ENCODE results near the gene ODF2.
"Not testable (repeated sequence)": the region's sequence is repeated elsewhere in the genome, so short reads cannot be mapped to it uniquely, and the experiment has no call there.

Gene ODF2

DNA sequence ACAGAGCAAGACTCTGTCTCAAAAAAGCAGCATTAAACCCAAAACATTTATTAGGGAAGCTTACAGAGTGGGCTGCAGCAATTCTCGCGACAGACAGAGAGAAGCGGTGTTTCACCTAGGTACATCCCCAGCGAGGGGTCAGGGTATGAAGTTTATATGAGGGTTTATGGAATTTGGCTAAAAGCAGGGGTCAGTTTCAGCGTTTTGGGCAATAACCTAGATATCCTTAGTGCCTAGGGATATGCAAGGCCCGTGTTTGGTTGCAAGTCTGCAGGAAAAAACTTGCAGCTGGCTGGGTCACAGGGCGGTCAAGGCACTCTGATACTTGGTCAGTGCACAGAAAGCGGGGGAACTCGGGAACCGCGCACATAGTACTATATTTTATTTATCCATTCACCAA lies 48.1 kb downstream of the ODF2 start:
- H3K4me3 Mint-ChIP-seq: peak overlapping the region; percentile 100
- H3K9me3 Mint-ChIP-seq: no peaks in the 10 kb centered on the region
- DNase-seq: no peak
- H3K4me1 Mint-ChIP-seq: peaks cover 28% of the 10 kb centered on the region
- peaks cover 30% of the 10 kb centered on the region for H3K36me3 Mint-ChIP-seq
- no peaks in the 10 kb centered on the region for H3K27me3 Mint-ChIP-seq
- CTCF ChIA-PET: no interaction called here
- H3K27ac Mint-ChIP-seq: peak overlapping the region; percentile 98

DNA sequence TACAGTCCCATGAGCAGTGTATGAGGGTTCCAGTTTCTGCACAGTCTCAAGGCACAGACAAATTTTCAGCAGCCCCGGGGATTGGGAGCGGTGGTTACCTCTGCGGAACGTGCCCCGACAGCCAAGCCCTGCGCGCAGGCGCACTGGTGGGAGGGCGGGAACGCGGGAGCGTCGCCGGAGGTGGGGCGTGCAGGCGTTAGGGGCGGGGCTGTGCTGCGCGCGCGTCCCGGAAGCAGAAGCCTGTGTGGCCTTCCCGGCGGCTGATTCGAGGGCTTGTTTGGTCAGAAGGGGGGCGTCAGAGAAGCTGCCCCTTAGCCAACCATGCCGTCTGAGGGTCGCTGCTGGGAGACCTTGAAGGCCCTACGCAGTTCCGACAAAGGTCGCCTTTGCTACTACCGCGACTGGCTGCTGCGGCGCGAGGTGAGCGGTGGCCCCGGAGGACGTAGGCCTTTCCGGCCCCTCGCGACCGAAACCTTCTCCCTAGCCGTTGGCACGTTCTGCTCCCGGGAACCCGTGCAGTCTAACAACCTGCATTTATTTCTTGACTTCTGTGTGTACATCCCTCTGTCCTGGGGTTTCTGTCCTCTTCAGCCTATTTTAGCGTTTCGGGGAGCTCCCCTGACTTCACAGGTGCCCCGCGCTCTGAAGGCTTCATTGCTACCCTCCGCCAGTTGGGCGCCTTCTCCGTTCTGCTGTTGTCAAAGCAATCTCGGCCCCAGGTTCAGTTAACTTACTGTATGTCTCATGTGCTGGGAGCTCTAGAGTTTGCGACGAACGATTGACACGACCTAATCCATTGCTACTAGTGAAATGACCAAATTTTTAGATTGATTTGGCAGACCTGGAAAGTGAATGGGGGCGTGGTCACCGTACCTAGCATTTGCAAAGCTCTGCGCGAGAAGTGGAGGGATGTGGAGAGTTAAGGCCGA lies 48.9 kb downstream of the ODF2 start, which contains the start of gene GLE1:
Gene GLE1, plus strand, starts transcription at position 235 of the 929 bp plus-strand sequence. Its CDS starts 87 bp downstream, at position 322.
- peak; percentile 96 for DNase-seq
- Mint-ChIP-seq H3K4me3 (peak within 1 kb of the TSS; percentile 100), H3K27ac (peak within 1 kb of the TSS; percentile 98), H3K4me1 (peaks cover 31% of the 10 kb centered on the region), H3K27me3 (no peaks in the 10 kb centered on the region), H3K36me3 (peaks cover 33% of the 10 kb centered on the region), H3K9me3 (no peaks in the 10 kb centered on the region)
- CTCF ChIA-PET: interaction anchor here (0.6 kb wide), 1 partner anchor 66 kb away, joined by 3 read pairs; no protein-coding TSS in a partner anchor

DNA sequence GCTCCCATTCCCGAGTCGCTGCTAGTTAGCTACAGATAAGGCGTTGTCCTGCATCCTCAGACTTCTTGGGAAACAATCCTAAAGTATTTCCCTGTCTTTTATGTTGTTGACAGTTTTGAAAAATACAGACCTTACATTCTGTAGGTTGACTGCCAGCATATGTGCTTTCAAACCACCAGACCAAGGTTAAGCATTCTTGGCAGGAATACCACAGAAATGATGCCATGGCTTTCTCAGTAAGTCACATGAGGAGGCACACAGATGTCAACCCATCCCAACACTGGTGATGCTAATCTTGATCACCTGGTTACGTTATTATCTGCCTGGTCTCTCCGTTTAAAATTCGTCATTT lies 49.6 kb downstream of the ODF2 start:
- H3K36me3 Mint-ChIP-seq: peaks cover 31% of the 10 kb centered on the region
- CTCF ChIA-PET: interaction anchor here (0.6 kb wide), 1 partner anchor 67 kb away, joined by 3 read pairs; no protein-coding TSS in a partner anchor
- peak overlapping the region; percentile 98 for H3K27ac Mint-ChIP-seq
- no peaks in the 10 kb centered on the region for H3K9me3 Mint-ChIP-seq
- no peaks in the 10 kb centered on the region for H3K27me3 Mint-ChIP-seq
- no peak for DNase-seq
- H3K4me3 Mint-ChIP-seq: peak overlapping the region; percentile 100
- H3K4me1 Mint-ChIP-seq: peaks cover 31% of the 10 kb centered on the region

DNA sequence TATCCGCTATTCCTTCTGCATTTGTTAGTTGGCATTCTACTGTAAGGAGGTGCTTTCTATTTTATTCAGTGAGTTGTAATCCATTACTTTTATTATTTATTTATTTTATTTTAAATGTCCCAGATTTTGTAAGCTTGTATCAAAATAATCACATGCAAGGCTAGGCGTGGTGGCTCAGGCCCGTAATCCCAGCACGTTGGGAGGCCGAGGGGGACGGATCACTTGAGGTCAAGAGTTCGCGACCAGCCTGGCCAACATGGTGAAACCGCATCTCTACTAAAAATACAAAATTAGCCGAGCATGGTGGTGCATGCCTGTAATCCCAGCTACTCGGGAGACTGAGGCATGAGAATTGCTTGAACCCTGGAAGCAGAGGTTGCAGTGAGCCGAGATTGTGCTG lies 50.1 kb downstream of the ODF2 start:
- CTCF ChIA-PET: interaction anchor here (0.6 kb wide), 1 partner anchor 67 kb away, joined by 3 read pairs; no protein-coding TSS in a partner anchor
- Mint-ChIP-seq H3K4me1 (peaks cover 31% of the 10 kb centered on the region), H3K36me3 (peaks cover 26% of the 10 kb centered on the region), H3K27ac (peak overlapping the region; percentile 79), H3K4me3 (peak overlapping the region; percentile 100)
- not testable (repeated sequence) for DNase-seq, H3K9me3 Mint-ChIP-seq, H3K27me3 Mint-ChIP-seq

DNA sequence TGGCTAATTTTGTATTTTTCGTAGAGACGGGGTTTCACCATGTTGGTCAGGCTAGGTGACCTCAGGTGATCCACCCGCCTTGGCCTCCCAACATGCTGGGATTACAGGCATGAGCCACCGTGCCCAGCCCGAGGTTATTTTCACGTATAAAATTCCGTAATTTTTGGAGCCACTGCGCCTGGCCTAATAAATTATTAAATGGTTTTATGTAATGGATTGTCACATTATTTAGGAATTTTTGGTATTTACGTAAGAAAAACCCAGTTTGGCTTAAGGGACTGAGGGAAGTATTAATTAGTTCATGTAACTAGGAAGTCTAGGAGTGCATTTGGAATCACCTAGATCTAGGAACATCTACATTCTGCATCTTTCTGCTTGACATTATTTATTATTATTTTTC lies 57.0 kb downstream of the ODF2 start:
- H3K4me1 Mint-ChIP-seq: peaks cover 15% of the 10 kb centered on the region
- no peaks in the 10 kb centered on the region for H3K9me3 Mint-ChIP-seq
- H3K4me3 Mint-ChIP-seq: no peak overlapping the region
- DNase-seq: no peak
- no peak overlapping the region for H3K27ac Mint-ChIP-seq
- H3K36me3 Mint-ChIP-seq: peaks cover 49% of the 10 kb centered on the region
- H3K27me3 Mint-ChIP-seq: no peaks in the 10 kb centered on the region
- CTCF ChIA-PET: interaction anchor here (1.7 kb wide), 1 partner anchor 14 kb away, joined by 4 read pairs; no protein-coding TSS in a partner anchor

DNA sequence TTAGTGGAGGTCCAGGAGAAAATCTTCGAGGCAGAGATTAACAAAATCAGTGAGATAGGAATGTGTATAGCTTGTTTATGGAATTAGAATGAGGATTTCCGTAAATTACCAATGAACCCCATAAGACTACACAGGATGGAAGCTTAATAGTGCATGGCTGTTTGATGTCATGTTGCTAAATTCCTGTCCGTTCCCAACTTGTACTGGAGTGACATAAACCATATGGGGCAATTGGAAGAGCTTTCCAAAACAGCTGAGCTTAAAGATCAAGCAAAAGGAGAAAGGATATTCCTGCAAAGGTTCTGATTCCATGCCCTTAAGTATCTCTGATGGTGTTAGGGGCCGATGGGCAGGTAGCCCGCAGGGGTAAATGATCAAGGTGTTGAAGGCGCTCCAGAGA lies 66.2 kb downstream of the ODF2 start:
- CTCF ChIA-PET: no interaction called here
- H3K4me1 Mint-ChIP-seq: no peaks in the 10 kb centered on the region
- no peak overlapping the region for H3K4me3 Mint-ChIP-seq
- H3K27me3 Mint-ChIP-seq: no peaks in the 10 kb centered on the region
- no peak for DNase-seq
- H3K27ac Mint-ChIP-seq: no peak overlapping the region
- peaks cover 58% of the 10 kb centered on the region for H3K36me3 Mint-ChIP-seq
- peaks cover 3% of the 10 kb centered on the region for H3K9me3 Mint-ChIP-seq

DNA sequence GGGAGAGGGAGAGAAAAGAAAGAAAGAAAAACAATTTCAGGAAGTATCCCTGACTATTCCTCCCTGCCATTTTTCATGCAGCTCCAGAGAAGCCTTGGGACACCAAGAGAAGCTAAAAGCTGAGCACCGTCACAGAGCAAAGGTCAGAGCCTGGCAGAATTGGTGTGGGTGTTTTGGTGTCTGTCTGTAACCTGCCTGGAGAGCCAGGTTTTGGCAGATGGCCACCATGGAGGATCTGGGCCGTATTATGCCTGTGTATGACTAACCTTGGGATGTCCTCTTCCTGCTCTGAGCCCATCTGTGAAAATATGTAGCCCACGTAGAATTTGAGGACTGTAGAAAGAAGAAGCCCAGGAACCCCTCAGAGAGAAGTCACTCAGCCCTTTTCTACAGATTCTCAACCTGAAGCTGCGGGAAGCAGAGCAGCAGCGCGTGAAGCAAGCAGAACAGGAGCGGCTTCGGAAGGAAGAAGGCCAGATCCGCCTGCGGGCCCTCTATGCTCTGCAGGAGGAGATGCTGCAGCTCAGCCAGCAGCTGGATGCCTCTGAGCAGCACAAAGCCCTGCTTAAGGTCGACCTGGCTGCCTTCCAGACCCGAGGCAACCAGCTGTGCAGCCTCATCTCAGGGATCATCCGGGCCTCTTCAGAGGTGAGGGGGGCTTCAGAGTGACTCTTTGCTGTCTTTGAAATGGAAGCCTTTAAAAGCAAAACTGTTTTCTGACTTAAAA lies 67.6 kb downstream of the ODF2 start:
- H3K4me3 Mint-ChIP-seq: no peak overlapping the region
- peak overlapping the region; percentile 58 for H3K27ac Mint-ChIP-seq
- peaks cover 51% of the 10 kb centered on the region for H3K36me3 Mint-ChIP-seq
- CTCF ChIA-PET: no interaction called here
- H3K4me1 Mint-ChIP-seq: no peaks in the 10 kb centered on the region
- no peaks in the 10 kb centered on the region for H3K27me3 Mint-ChIP-seq
- DNase-seq: no peak
- peaks cover 3% of the 10 kb centered on the region for H3K9me3 Mint-ChIP-seq

DNA sequence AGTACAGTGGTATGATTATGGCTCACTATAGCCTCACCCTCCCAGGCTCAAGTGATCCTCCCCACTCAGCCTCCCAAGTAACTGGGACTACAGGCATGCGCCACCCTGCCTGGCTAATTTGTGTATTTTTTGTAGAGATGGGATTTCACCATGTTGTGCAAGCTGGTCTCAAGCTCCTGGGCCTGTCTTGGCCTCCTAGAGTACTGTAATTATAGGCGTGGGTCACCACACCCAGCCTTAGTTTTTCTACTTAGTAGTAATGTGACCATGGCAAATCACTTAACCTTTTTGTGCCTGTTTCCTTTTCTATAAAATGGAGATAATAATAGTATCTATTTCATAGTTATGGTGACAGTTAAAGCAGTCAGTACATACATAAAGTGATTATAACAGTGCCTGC lies 70.9 kb downstream of the ODF2 start:
- peaks cover 50% of the 10 kb centered on the region for H3K36me3 Mint-ChIP-seq
- H3K9me3 Mint-ChIP-seq: no peaks in the 10 kb centered on the region
- no peaks in the 10 kb centered on the region for H3K27me3 Mint-ChIP-seq
- no peak for DNase-seq
- no peaks in the 10 kb centered on the region for H3K4me1 Mint-ChIP-seq
- no peak overlapping the region for H3K4me3 Mint-ChIP-seq
- no peak overlapping the region for H3K27ac Mint-ChIP-seq
- CTCF ChIA-PET: interaction anchor here (1.8 kb wide), 1 partner anchor 13 kb away, joined by 4 read pairs; no protein-coding TSS in a partner anchor

DNA sequence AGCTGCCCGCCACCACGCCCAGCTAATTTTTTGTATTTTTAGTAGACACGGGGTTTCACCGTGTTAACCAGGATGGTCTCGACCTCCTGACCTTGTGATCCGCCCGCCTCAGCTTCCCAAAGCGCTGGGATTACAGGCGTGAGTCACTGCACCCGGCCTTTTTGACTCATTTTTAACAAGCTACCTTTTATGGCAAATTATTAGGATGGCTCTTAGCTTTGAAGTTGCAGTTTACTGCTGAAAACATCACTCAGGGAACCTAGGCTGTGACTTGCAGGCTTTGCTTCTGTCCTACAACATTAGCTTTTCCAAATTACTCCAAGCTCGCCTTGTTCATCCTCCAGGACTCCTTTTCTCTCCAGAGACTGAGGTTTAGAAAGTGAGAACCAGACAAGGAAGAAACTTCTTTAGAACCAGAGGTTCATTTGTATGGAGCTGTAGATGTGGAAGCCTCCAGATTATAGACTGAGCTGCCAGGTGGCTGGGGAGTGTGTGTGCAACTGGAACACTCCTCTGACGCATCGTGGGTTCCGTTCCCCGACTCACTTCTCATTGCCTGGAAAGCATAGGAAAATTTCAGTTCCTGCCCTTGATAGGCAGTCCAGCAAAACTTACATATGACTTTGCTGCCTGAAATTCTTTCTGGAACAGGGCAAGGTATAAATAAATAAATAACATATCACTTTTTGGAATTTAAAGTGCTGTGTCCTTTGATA lies 72.8 kb downstream of the ODF2 start:
- peaks cover 2% of the 10 kb centered on the region for H3K4me1 Mint-ChIP-seq
- no peaks in the 10 kb centered on the region for H3K27me3 Mint-ChIP-seq
- no peak for DNase-seq
- CTCF ChIA-PET: interaction anchor here (1.1 kb wide), 1 partner anchor 90 kb away, joined by 3 read pairs; no protein-coding TSS in a partner anchor
- peaks cover 46% of the 10 kb centered on the region for H3K36me3 Mint-ChIP-seq
- no peaks in the 10 kb centered on the region for H3K9me3 Mint-ChIP-seq
- no peak overlapping the region for H3K4me3 Mint-ChIP-seq
- H3K27ac Mint-ChIP-seq: no peak overlapping the region

DNA sequence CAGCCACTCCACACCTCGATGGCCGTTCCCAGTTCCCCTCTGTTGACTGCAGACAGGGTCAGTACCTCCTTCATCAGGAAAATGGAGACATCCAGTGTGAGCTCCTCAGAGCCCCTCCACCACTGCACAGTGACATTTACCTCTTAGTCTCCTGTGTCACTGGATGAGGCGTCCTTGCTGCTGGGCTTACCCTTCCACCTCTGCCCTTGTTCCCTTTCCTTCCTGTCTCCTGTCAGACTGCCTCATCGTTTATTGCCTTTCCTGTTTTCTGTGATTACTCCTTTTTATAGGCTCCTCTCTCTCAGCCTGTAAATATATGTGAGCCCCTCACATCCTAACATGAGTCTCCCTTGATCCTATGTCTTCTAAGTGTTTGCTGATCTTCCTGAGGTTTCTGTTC lies 73.4 kb downstream of the ODF2 start:
- no peak for DNase-seq
- H3K36me3 Mint-ChIP-seq: peaks cover 49% of the 10 kb centered on the region
- H3K4me1 Mint-ChIP-seq: peaks cover 2% of the 10 kb centered on the region
- H3K27ac Mint-ChIP-seq: no peak overlapping the region
- H3K27me3 Mint-ChIP-seq: no peaks in the 10 kb centered on the region
- H3K4me3 Mint-ChIP-seq: no peak overlapping the region
- CTCF ChIA-PET: interaction anchor here (1.1 kb wide), 1 partner anchor 90 kb away, joined by 3 read pairs; no protein-coding TSS in a partner anchor
- no peaks in the 10 kb centered on the region for H3K9me3 Mint-ChIP-seq

DNA sequence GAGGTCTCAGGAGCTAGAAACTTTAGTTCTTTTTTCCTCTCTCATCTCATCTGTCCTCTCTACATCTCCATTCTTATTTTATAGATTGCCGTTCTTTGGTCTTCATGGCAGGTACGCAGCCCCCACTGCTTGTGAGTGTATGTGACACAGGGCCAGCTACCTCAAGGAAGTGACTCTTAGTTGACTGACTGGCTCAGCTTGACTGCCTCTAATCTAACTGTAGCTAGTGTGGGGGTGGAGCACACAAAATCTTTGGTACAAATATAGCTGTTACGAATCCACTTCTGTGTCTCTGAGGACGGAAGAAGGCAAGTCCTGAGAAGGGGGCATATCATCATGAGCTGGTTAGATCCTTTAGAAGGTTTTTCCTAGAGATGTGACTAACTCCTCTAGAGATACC lies 76.8 kb downstream of the ODF2 start:
- peaks cover 2% of the 10 kb centered on the region for H3K4me1 Mint-ChIP-seq
- no peaks in the 10 kb centered on the region for H3K27me3 Mint-ChIP-seq
- no peak for DNase-seq
- no peak overlapping the region for H3K4me3 Mint-ChIP-seq
- H3K27ac Mint-ChIP-seq: no peak overlapping the region
- CTCF ChIA-PET: no interaction called here
- peaks cover 42% of the 10 kb centered on the region for H3K36me3 Mint-ChIP-seq
- H3K9me3 Mint-ChIP-seq: no peaks in the 10 kb centered on the region

DNA sequence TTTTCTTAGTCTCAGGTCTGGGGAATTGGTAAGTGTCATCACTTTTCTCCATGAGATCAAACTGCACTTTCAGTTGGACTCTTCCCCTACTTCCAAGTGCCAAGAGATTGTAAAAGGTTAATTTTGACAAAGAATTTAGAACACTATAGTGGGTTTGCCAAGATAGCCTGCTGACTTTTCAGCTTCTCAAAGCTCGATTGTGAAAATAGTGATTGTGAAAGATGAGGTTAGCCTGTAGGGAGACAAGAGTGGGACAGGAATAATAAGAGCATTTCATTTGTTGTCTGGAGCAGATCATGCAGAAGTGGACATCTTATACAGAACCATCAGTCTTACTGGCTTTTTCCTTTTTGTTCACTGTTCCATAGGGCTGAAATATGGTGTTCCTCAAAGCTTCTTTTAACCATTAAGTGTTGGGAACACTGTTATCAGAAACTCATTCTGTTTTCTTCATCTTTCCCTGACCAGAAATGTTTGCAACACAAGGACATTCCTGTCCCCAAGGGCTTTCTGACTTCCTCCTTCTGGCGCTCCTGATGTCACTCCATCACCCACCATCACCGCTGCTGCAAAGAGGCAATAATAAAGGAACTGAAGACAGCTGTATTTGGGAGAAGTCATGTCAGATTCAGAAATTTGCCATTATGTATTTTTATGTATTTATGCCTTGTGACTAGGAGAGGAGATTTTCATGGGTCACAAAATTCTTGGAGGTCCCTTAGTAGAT lies 85.0 kb downstream of the ODF2 start:
- Mint-ChIP-seq H3K36me3 (peaks cover 51% of the 10 kb centered on the region), H3K4me1 (peaks cover 3% of the 10 kb centered on the region), H3K4me3 (no peak overlapping the region), H3K27ac (no peak overlapping the region), H3K9me3 (no peaks in the 10 kb centered on the region), H3K27me3 (no peaks in the 10 kb centered on the region)
- CTCF ChIA-PET: interaction anchor here (1.1 kb wide), 1 partner anchor 11 kb away, joined by 3 read pairs; no protein-coding TSS in a partner anchor
- no peak for DNase-seq

DNA sequence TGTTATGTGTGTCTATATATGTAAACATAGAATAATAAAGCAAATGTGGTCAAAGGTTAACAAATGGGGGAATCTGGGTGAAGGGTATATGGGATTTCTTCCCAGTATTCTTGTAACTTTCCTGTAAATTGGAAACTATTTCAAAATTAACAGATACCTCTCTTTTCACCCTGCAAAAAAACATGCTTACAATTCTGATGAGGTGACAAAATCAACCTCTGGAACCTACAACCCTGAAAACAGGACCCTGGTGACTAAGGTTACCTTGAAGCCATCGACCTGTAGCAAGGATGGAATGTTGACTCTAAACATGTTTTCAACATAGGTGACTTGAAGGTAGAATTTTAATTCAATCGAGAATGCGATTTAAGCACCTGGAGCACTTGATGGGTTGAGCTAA lies 90.7 kb downstream of the ODF2 start:
- H3K4me3 Mint-ChIP-seq: no peak overlapping the region
- H3K4me1 Mint-ChIP-seq: peaks cover 26% of the 10 kb centered on the region
- CTCF ChIA-PET: no interaction called here

More for the DNA sequence above, 90.7 kb downstream of the ODF2 start:
- H3K9me3 Mint-ChIP-seq: no peaks in the 10 kb centered on the region
- H3K36me3 Mint-ChIP-seq: peaks cover 11% of the 10 kb centered on the region
- no peaks in the 10 kb centered on the region for H3K27me3 Mint-ChIP-seq
- no peak for DNase-seq
- H3K27ac Mint-ChIP-seq: no peak overlapping the region

Measured in activated naive CD4-positive, alpha-beta T cell treated with anti-CD3 and anti-CD28 coated beads, Interleukin-2, amount 10 ng/mL, durations not matched to agents 7 days and 5 days (primary cell).